Stomach (tissue), 9 donors: ENCODE data around the gene SLC24A3. TPM values are rescaled to one million over a fixed set of nuclear protein-coding genes. Genes with fewer than 3 reads are reported as not detected.
"Not testable (repeated sequence)": the region's sequence is repeated elsewhere in the genome, so short reads cannot be mapped to it uniquely, and the experiment has no call there.

Experiments
- DNase-seq, 2 donors: peaks; one replicate each; pipeline versions ENCODE4 v3.0.0 to v3.0.0-alpha.2; 2013 to 2019
- H3K27ac ChIP-seq, 5 donors: fragments of 200-600 bp in 4 of 5; sonication (generic) in 4 of 5; one replicate each; pipeline ENCODE4 v1.5.1; 2013 to 2019; ENCODE audit warnings: mild to moderate bottlenecking in 1 of 5, moderate library complexity in 1 of 5
- H3K27me3 ChIP-seq, 3 donors: fragments of 200-600 bp; sonication (generic); one replicate each; pipeline ENCODE4 v1.5.1; 2017 to 2019; ENCODE audit warnings: mixed run types in 1 of 3
- H3K36me3 ChIP-seq, 4 donors: fragments of 200-600 bp; sonication (generic); 1 replicate in 3 of 4; 2 replicates in 1 of 4; pipeline ENCODE4 v1.5.1; 2016 to 2019
- H3K4me1 ChIP-seq, 4 donors: fragments of 200-600 bp; sonication (generic); one replicate each; pipeline ENCODE4 v1.5.1; 2016 to 2019
- H3K4me3 ChIP-seq, 4 donors: fragments of 200-600 bp; sonication (generic) in 3 of 4; one replicate each; pipeline ENCODE4 v1.5.1; 2016 to 2019; ENCODE audit warnings: mild to moderate bottlenecking in 1 of 4
- H3K9me3 ChIP-seq, 4 donors: fragments of 200-600 bp; sonication (generic); one replicate each; pipeline ENCODE4 v1.5.1; 2016 to 2019
- EP300 ChIP-seq: sonication (generic); formaldehyde crosslinking; IDR thresholded peaks from one replicate; pipeline ENCODE4 v1.6.1; 2017; ENCODE audit warnings: antibody characterized with exemption
- POLR2A ChIP-seq, 4 donors: fragments of 450-650 bp; IDR thresholded peaks; one replicate each; pipeline ENCODE4 v1.6.1; 2016; ENCODE audit warnings: antibody characterized with exemption in 4 of 4, control low read depth in 2 of 4, mild to moderate bottlenecking in 1 of 4, moderate library complexity in 1 of 4
- POLR2AphosphoS5 ChIP-seq, 3 donors: sonication (generic); formaldehyde crosslinking; IDR thresholded peaks; one replicate each; pipeline ENCODE4 v1.6.1; 2016; ENCODE audit warnings: antibody characterized with exemption in 3 of 3
- WGBS, 5 donors: extraction: QIAGEN DNeasy Blood & Tissue Kit in 3 of 5; methylation state at CpG; one replicate each; pipeline versions ENCODE4 v1.1.5 to v1.1.7; 2013 to 2018; 5-methylcytosine and 5-hydroxymethylcytosine counted together
- intact Hi-C: fragments of 100-400 bp; cut with DNase I; formaldehyde crosslinking; loops from one replicate; pipeline ENCODE4 v1.15.1; 2023; ENCODE audit warnings: low total_unique reads
- polyA plus RNA-seq, 3 donors: library from polyadenylated mRNA; stranded (reverse); fragments of 200-250 nt; gene quantifications; one replicate each; pipeline ENCODE4 v1.2.3, GENCODE V29; 2013
- total RNA-seq, 5 donors: library from RNA; depleted of rRNA; stranded (reverse); fragments of >200 nt; gene quantifications; one replicate each; pipeline versions ENCODE4 v1.1.0 to v1.2.3, GENCODE V29; 2014 to 2016
- TF ChIP-seq, protein P1 (sequence below), 7 experiments: fragments of 450-650 bp in 4 of 7; fragments of 200-600 bp in 3 of 7; sonication (generic) in 3 of 7; IDR thresholded peaks; one replicate each; pipeline ENCODE4 v1.5.1; 2016 to 2019; ENCODE audit warnings: antibody characterized with exemption in 7 of 7, control low read depth in 2 of 7, mild to moderate bottlenecking in 1 of 7
- donor health status: healthy with polysubstance abuse.
- donor health status: Bipolar disorder and iron deficiency.
- donor health status: healthy.

The SLC24A3 gene
- total and polyA plus RNA-seq, 8 donors = 1.8 to 9.0 (median 4.5) TPM

DNA sequence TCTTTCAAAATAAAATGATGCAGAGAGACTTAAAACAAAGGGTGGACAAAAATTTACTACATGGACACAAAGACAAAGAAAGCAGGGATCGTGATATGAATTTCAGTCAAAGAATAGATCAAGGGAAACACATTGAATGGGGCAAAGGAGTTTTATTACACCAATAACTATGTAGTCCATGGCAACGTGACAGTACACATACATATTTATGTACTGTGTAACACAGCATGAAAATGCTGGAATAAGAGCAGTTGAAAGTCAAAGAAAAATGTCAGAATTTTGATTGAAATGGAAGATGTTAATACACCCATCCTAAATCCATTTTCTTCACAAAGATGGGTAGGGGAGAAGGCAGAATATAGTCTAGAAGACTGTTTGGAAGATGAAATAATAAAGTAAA lies 536.2 kb downstream of the SLC24A3 start:
- no peaks in the 10 kb centered on the region for H3K27me3 ChIP-seq
- no peak overlapping the region for H3K27ac ChIP-seq
- H3K4me1 ChIP-seq = peaks cover 11 to 22% (median 16%) of the 10 kb centered on the region in 4 donors
- H3K9me3 ChIP-seq = peaks cover 0 to 9% (median 0%) of the 10 kb centered on the region in 4 donors
- no peak for TF ChIP-seq POLR2A (IDR thresholded peaks at IDR 0.05)
- TF ChIP-seq, protein P1, sequence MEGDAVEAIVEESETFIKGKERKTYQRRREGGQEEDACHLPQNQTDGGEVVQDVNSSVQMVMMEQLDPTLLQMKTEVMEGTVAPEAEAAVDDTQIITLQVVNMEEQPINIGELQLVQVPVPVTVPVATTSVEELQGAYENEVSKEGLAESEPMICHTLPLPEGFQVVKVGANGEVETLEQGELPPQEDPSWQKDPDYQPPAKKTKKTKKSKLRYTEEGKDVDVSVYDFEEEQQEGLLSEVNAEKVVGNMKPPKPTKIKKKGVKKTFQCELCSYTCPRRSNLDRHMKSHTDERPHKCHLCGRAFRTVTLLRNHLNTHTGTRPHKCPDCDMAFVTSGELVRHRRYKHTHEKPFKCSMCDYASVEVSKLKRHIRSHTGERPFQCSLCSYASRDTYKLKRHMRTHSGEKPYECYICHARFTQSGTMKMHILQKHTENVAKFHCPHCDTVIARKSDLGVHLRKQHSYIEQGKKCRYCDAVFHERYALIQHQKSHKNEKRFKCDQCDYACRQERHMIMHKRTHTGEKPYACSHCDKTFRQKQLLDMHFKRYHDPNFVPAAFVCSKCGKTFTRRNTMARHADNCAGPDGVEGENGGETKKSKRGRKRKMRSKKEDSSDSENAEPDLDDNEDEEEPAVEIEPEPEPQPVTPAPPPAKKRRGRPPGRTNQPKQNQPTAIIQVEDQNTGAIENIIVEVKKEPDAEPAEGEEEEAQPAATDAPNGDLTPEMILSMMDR (IDR thresholded peaks at IDR 0.05) = no peak
- TF ChIP-seq POLR2AphosphoS5 (IDR thresholded peaks at IDR 0.05) = no peak
- TF ChIP-seq EP300 = no peak
- no peaks in the 10 kb centered on the region for H3K36me3 ChIP-seq
- no peak overlapping the region for H3K4me3 ChIP-seq
- intact Hi-C loops = no loop called here
- WGBS, 5 donors = 80 to 91% (median 88%) methylated on average over 2 of the region's 2 CpGs
- no peak for DNase-seq

DNA sequence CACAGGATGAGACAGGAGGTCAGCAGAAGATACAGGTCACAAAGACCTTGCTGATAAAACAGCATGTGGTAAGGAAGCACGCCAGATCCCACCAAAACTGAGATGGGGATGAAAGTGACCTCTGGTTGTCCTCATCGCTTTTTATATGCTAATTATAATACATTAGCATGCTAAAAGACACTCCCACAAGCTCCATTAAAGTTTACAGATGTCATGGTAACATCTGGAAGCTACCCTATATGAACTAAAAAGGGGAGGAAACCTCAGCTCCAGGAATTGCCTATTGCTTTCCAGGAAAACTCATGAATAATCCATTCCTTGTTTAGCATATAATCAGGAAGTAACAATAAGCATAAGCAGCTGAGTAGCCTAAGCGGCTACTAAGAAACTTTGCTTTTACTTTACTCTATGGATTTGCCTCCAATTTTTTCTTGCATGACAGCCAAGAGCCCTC lies 537.2 kb downstream of the SLC24A3 start:
- peaks cover 11 to 22% (median 16%) of the 10 kb centered on the region in 4 donors for H3K4me1 ChIP-seq
- peaks cover 0 to 9% (median 0%) of the 10 kb centered on the region in 4 donors for H3K9me3 ChIP-seq
- H3K4me3 ChIP-seq = no peak overlapping the region
- intact Hi-C loops = no loop called here
- WGBS, 5 donors = 52 to 84% (median 65%) methylated on average over 3 of the region's 3 CpGs
- no peaks in the 10 kb centered on the region for H3K27me3 ChIP-seq
- no peak for TF ChIP-seq EP300
- no peak for TF ChIP-seq POLR2AphosphoS5 (IDR thresholded peaks at IDR 0.05)
- no peak for TF ChIP-seq POLR2A (IDR thresholded peaks at IDR 0.05)
- TF ChIP-seq, protein P1 (IDR thresholded peaks at IDR 0.05) = no peak
- DNase-seq = peak in 1 of 2 donors; percentile 72
- H3K27ac ChIP-seq = no peak overlapping the region
- no peaks in the 10 kb centered on the region for H3K36me3 ChIP-seq

DNA sequence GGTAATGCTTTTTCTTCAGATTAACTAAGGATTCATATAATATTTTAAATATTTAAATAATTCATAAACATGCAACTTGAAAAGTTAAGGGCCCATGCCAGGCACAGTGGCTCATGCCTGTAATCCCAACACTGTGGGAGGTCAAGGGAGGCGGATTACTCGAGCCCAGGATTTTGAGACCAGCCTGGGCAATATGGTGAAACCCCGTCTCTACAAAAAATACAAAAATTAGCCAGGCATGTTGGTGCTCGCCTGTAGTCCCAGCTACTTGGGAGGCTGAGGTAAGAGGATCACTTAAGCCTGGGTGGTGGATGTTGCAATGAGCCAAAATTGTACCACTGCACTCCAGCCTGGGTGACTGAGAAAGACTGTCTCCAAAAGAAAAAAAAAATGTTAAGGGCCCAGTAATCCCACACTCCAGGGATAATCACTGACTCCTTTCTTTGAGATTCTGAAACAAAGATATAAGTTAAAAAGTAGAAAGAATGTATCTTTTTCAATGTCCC lies 537.7 kb downstream of the SLC24A3 start:
- H3K27me3 ChIP-seq = no peaks in the 10 kb centered on the region
- H3K4me3 ChIP-seq = no peak overlapping the region
- H3K27ac ChIP-seq = peak overlapping the region in 2 of 5 donors; percentile 31 to 46
- peaks cover 11 to 22% (median 16%) of the 10 kb centered on the region in 4 donors for H3K4me1 ChIP-seq
- peaks cover 0 to 7% (median 0%) of the 10 kb centered on the region in 4 donors for H3K9me3 ChIP-seq
- WGBS, 5 donors = 81 to 93% (median 84%) methylated on average over 4 of the region's 4 CpGs
- TF ChIP-seq, protein P1 (IDR thresholded peaks at IDR 0.05) = no peak
- TF ChIP-seq POLR2AphosphoS5 (IDR thresholded peaks at IDR 0.05) (no peak), EP300 (no peak), POLR2A (IDR thresholded peaks at IDR 0.05) (no peak)
- intact Hi-C loops = no loop called here
- no peak for DNase-seq
- no peaks in the 10 kb centered on the region for H3K36me3 ChIP-seq

DNA sequence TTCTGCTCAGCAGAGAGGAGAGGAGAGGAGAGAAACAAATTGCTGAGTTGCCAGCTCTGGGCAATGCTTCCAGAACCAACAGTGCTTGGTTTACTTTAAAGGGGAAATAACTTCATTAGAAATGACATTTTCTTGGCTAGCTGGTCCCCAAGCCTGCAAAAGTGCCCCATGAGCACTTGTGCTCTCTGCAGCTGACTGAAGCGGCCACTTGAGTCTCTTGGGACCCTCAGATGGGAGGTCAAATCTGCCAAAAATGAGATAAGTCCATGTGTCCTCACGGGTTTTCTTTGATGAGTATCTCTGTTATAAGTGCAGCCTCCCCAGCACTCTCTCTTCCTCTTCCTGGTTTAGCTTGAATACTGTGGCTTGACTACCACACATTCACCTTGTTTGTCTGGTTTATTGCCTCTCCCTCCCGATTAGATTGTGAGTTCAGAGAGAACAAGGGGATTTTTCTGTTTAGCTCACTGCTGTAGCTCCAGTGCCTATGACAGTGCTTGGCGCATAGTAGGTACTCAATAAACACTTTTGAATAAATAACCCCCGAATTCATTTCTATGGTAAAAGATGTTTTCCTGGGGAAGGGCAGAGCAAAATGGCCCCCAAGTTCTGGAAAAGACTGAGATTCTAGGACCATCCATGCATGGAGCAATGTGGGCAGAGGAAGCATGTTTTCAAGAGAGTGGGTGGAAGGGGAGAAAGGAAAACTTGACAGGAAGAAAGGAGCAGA lies 538.6 kb downstream of the SLC24A3 start:
- H3K27ac ChIP-seq = peak overlapping the region; percentile 41 to 77 (median 70)
- H3K4me3 ChIP-seq = no peak overlapping the region
- H3K4me1 ChIP-seq = peaks cover 12 to 22% (median 16%) of the 10 kb centered on the region in 4 donors
- no peaks in the 10 kb centered on the region for H3K27me3 ChIP-seq
- intact Hi-C loops = no loop called here
- TF ChIP-seq POLR2AphosphoS5 (IDR thresholded peaks at IDR 0.05) (peak in 2 of 3 donors; percentile 35 to 60), EP300 (no peak)
- no peaks in the 10 kb centered on the region for H3K9me3 ChIP-seq
- WGBS, 5 donors = 29 to 50% (median 35%) methylated on average over 5 of the region's 5 CpGs
- no peaks in the 10 kb centered on the region for H3K36me3 ChIP-seq
- peak in 1 of 2 donors; percentile 65 for DNase-seq

DNA sequence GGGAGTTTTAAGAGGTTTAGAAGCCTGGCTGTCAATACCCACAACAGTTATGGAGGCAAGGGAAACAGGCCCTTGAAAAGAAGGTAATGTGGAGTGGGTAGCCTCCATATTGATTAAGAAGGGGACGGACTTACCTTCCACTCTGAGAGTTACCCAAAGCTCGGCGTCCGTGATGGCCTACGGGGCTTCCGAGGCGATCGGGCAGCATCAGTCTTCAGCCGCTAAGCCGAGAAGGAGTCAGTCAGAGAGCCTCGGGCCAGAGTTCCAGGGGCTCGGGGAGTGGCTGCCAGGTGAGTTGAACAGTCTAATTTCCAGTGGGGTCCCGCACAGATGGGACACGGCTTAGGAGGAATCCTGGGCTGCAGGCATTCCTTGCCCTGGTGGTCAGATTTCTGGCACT lies 541.8 kb downstream of the SLC24A3 start:
- H3K4me1 ChIP-seq = peaks cover 21 to 36% (median 31%) of the 10 kb centered on the region in 4 donors
- WGBS, 5 donors = 88 to 97% (median 93%) methylated on average over 8 to 14 of the region's 14 CpGs
- H3K4me3 ChIP-seq, H3K27me3 ChIP-seq, H3K9me3 ChIP-seq, H3K27ac ChIP-seq, DNase-seq, intact Hi-C loops, H3K36me3 ChIP-seq: not testable (repeated sequence)
